ENCODE measurements around the gene MCM3. TPM values are rescaled to one million over a fixed set of nuclear protein-coding genes. Genes with fewer than 3 reads are reported as not detected.

MCM3 gene
- total RNA-seq, 4 donors from 2014 or later = 9.1 to 12.9 (median 9.8) TPM

DNA sequence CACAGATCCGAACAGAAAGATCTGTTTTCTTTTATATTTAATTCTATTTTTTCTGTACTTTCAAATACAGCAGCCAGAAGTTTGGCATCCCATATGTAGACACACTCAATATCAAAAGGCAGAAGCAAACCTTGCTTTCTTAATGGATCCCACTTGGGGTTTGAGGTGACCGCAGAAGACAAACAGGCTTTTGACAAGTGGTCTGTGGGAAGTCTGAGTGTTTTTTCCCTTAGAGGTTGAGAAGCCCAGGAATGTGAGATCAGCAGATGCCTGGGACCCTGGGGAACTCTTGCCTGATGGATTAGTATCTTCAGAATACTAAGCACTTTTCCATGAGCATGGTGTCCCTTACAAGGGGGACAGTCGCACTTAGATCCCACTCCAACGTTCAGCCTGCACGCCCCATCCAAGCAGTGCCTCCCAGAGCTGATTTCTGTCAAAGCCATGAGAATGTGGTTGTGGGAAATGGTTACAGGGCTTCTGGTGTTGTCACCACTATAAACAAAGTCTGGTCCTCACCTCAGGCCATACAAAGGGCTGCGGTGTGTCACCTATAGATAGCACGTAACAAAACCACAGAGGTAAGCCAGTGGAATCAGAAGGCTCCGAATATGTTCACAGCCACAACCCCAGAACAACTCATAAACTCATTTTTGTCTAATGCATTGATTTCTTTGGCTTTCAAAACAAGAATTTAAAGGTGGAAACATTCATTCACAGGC, 53.0 kb downstream of the MCM3 start:
- ATAC-seq (no peak), DNase-seq (no peak)
- H3K4me3 ChIP-seq = no peak overlapping the region
- no peaks in the 10 kb centered on the region for H3K4me1 ChIP-seq
- no peaks in the 10 kb centered on the region for H3K27me3 ChIP-seq
- no peaks in the 10 kb centered on the region for H3K36me3 ChIP-seq
- intact Hi-C loops (cut with DNase I; ENCODE audit: low total_unique reads) (loop anchor here (5.0 to 10.0 kb wide), 2 partner anchors 67 to 124 kb away; no protein-coding TSS in a partner anchor), in situ Hi-C loops (cut with MboI; ENCODE audit: low sequenced_read_pairs in 4 of 4) (loop anchor here in 3 of 4 donors (10.0 kb wide), 1 partner anchor 147 kb away; the partner anchor contains the start of gene PKHD1 (in 3 of the 3))
- no peaks in the 10 kb centered on the region for H3K9me3 ChIP-seq
- no peak overlapping the region for H3K27ac ChIP-seq
- TF ChIP-seq CTCF (IDR thresholded peaks at IDR 0.05 in 4 of 5, conservative IDR thresholded peaks at IDR 0.05 in 1 of 5) (no peak), POLR2A (IDR thresholded peaks at IDR 0.05) (no peak)

DNA sequence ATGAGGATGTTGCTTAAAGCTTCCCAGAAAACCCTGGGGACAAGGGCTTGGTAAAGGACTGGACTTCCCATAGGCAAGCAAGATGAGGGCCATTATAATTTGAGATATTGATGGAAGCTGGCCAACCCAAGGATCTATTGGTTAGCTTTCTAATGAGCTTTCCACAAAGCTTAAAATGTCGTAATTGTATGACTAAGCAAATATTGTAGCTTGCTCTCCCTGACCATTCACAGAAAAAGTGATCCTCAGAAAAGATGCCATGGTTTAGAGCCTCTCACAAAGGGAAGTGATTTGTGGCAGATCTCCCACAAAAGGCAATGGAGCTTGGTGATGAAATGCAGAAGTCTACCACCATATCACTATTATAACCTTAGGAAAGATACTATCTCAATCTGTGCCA, 53.9 kb downstream of the MCM3 start:
- Histone ChIP-seq H3K36me3 (no peaks in the 10 kb centered on the region), H3K4me1 (no peaks in the 10 kb centered on the region), H3K4me3 (no peak overlapping the region), H3K27me3 (no peaks in the 10 kb centered on the region), H3K27ac (no peak overlapping the region), H3K9me3 (no peaks in the 10 kb centered on the region)
- intact Hi-C loops (cut with DNase I; ENCODE audit: low total_unique reads) (loop anchor here (5.0 to 10.0 kb wide), 2 partner anchors 66 to 123 kb away; no protein-coding TSS in a partner anchor), in situ Hi-C loops (cut with MboI; ENCODE audit: low sequenced_read_pairs in 4 of 4) (loop anchor here in 3 of 4 donors (10.0 kb wide), 1 partner anchor 146 kb away; the partner anchor contains the start of gene PKHD1 (in 3 of the 3))
- DNase-seq (no peak), ATAC-seq (no peak)
- no peak for TF ChIP-seq POLR2A (IDR thresholded peaks at IDR 0.05)
- no peak for TF ChIP-seq CTCF (IDR thresholded peaks at IDR 0.05 in 4 of 5, conservative IDR thresholded peaks at IDR 0.05 in 1 of 5)

DNA sequence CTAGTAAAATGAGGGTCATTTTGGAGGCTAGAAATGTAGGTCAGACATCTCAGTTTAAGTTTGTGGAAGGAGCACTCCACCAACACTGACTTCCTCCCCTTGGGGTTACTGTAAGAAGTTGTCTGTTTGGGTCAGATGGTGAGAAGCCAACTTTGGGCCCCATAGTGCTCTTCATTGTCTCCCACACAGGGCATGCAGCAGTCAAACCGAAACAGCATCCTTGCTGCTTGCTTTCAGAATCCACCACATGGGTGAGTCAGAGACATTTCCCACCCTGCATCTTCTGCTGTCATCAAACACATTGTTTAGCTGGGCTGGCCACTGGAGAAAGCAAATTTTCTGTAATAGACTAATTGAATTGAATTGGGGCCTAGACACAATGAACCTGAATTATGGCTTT, 57.0 kb downstream of the MCM3 start:
- no peak for ATAC-seq
- Histone ChIP-seq H3K4me1 (no peaks in the 10 kb centered on the region), H3K27ac (no peak overlapping the region), H3K27me3 (no peaks in the 10 kb centered on the region), H3K9me3 (no peaks in the 10 kb centered on the region), H3K36me3 (no peaks in the 10 kb centered on the region), H3K4me3 (no peak overlapping the region)
- no peak for DNase-seq
- intact Hi-C loops (cut with DNase I; ENCODE audit: low total_unique reads) = no loop called here
- in situ Hi-C loops (cut with MboI; ENCODE audit: low sequenced_read_pairs in 4 of 4) = no loop called here
- no peak for TF ChIP-seq CTCF (IDR thresholded peaks at IDR 0.05 in 4 of 5, conservative IDR thresholded peaks at IDR 0.05 in 1 of 5)
- TF ChIP-seq POLR2A (IDR thresholded peaks at IDR 0.05) = no peak

DNA sequence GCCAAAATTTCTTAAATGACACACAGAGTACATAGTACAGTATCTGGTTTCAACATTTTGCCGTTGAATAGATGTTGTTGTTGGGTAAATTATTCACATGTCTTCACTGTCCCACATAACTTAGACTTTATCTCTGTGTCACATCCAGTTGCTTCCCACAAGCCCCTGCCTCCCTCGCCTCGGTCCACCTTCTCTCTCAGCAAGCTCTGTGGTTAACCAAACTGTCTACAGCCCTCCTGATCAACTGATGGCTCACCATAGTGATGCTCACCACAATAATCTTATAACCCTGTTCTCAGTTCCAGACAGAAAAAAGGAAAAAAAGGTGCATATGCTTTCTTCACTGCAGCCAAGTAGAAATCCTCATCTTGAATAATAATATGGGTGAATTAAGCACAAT, 63.2 kb downstream of the MCM3 start:
- TF ChIP-seq CTCF (IDR thresholded peaks at IDR 0.05 in 4 of 5, conservative IDR thresholded peaks at IDR 0.05 in 1 of 5) (no peak), POLR2A (IDR thresholded peaks at IDR 0.05) (no peak)
- no peaks in the 10 kb centered on the region for H3K36me3 ChIP-seq
- in situ Hi-C loops (cut with MboI; ENCODE audit: low sequenced_read_pairs in 4 of 4) = no loop called here
- H3K4me3 ChIP-seq = no peak overlapping the region
- H3K4me1 ChIP-seq = no peaks in the 10 kb centered on the region
- H3K27me3 ChIP-seq = no peaks in the 10 kb centered on the region
- H3K27ac ChIP-seq = no peak overlapping the region
- intact Hi-C loops (cut with DNase I; ENCODE audit: low total_unique reads) = no loop called here
- no peak for DNase-seq
- H3K9me3 ChIP-seq = no peaks in the 10 kb centered on the region
- ATAC-seq = no peak
